WTC11 (cell line): ENCODE data around the gene OR52H1.

Experiments
- ATF3 ChIP-seq: sonication (generic); formaldehyde crosslinking; conservative IDR thresholded peaks from 2 replicates; pipeline ENCODE4 v1.8.1; 2022; ENCODE audit warnings: mild to moderate bottlenecking, missing genetic modification reagents
- CREB1 ChIP-seq: sonication (generic); formaldehyde crosslinking; IDR thresholded peaks from 2 replicates; pipeline ENCODE4 v1.8.0; 2023; ENCODE audit warnings: mild to moderate bottlenecking, missing genetic modification reagents
- FOXJ3 ChIP-seq: sonication (generic); formaldehyde crosslinking; IDR thresholded peaks from 2 replicates; pipeline ENCODE4 v1.9.0; 2021; ENCODE audit warnings: missing genetic modification reagents, mild to moderate bottlenecking, borderline replicate concordance
- FOXP1 ChIP-seq: sonication (generic); formaldehyde crosslinking; IDR thresholded peaks from 2 replicates; pipeline ENCODE4 v1.8.0; 2022; ENCODE audit warnings: missing genetic modification reagents, mild to moderate bottlenecking, moderate library complexity, borderline replicate concordance
- JUN ChIP-seq: sonication (generic); formaldehyde crosslinking; IDR thresholded peaks from 2 replicates; pipeline ENCODE4 v1.8.0; 2023; ENCODE audit warnings: mild to moderate bottlenecking, missing genetic modification reagents
- RORB ChIP-seq: fragments of 250-450 bp; sonication (Bioruptor Pico); IDR thresholded peaks from 2 replicates; pipeline ENCODE4 v1.9.0; 2021; ENCODE audit warnings: mild to moderate bottlenecking
- ZNF232 ChIP-seq: sonication (generic); formaldehyde crosslinking; IDR thresholded peaks from 2 replicates; pipeline ENCODE4 v1.8.0; 2022; ENCODE audit warnings: mild to moderate bottlenecking, missing genetic modification reagents
- ZNF263 ChIP-seq: sonication (generic); formaldehyde crosslinking; IDR thresholded peaks from 2 replicates; pipeline ENCODE4 v1.8.1; 2022; ENCODE audit warnings: low read depth, mild to moderate bottlenecking, moderate library complexity, missing genetic modification reagents
- ZNF317 ChIP-seq: sonication (generic); formaldehyde crosslinking; IDR thresholded peaks from 2 replicates; pipeline ENCODE4 v1.8.1; 2023; ENCODE audit warnings: low read depth, mild to moderate bottlenecking, moderate library complexity, missing genetic modification reagents, borderline replicate concordance
- ZNF423 ChIP-seq: fragments of 250-450 bp; sonication (Bioruptor Pico); IDR thresholded peaks from 2 replicates; pipeline ENCODE4 v2.1.2; 2022; ENCODE audit warnings: mild to moderate bottlenecking, moderate library complexity
- TF ChIP-seq, protein P1 (sequence below): fragments of 200-600 bp; IDR thresholded peaks from 2 replicates; pipeline ENCODE4 v1.8.0; 2022; ENCODE audit warnings: antibody characterized with exemption
- TF ChIP-seq, protein P2 (sequence below): sonication (generic); formaldehyde crosslinking; IDR thresholded peaks from 2 replicates; pipeline ENCODE4 v1.8.1; 2022; ENCODE audit warnings: mild to moderate bottlenecking, missing genetic modification reagents, moderate library complexity, borderline replicate concordance

DNA sequence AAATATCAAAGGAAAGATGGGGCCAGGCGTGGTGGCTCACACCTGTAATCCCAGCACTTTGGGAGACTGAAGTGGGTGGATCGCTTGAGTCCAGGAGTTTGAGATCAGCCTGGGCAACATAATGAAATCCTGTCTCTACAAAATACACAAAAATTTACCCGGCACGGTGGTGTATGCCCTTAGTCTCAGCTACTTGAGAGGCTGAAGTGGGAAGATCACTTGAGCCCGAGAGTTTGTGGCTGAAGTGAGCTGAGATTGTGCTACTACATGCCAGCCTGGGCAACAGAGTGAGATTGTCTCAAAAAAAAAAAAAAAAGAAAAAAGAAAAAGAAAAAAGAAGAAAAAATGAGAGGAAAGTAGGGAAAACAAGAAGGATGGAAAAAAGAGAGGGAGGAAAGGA is 44.3 kb upstream of the OR52H1 start:
- TF ChIP-seq ATF3 (no peak), ZNF263 (CRISPR knock-in tag) (no peak), ZNF423 (no peak), ZNF232 (CRISPR knock-in tag) (no peak), CREB1 (no peak), FOXJ3 (CRISPR knock-in tag) (no peak), FOXP1 (CRISPR knock-in tag) (no peak), ZNF317 (CRISPR knock-in tag) (no peak), JUN (CRISPR knock-in tag) (no peak), RORB (CRISPR knock-in tag) (no peak)
- TF ChIP-seq, protein P1, sequence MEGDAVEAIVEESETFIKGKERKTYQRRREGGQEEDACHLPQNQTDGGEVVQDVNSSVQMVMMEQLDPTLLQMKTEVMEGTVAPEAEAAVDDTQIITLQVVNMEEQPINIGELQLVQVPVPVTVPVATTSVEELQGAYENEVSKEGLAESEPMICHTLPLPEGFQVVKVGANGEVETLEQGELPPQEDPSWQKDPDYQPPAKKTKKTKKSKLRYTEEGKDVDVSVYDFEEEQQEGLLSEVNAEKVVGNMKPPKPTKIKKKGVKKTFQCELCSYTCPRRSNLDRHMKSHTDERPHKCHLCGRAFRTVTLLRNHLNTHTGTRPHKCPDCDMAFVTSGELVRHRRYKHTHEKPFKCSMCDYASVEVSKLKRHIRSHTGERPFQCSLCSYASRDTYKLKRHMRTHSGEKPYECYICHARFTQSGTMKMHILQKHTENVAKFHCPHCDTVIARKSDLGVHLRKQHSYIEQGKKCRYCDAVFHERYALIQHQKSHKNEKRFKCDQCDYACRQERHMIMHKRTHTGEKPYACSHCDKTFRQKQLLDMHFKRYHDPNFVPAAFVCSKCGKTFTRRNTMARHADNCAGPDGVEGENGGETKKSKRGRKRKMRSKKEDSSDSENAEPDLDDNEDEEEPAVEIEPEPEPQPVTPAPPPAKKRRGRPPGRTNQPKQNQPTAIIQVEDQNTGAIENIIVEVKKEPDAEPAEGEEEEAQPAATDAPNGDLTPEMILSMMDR, result no peak
- TF ChIP-seq, protein P2, sequence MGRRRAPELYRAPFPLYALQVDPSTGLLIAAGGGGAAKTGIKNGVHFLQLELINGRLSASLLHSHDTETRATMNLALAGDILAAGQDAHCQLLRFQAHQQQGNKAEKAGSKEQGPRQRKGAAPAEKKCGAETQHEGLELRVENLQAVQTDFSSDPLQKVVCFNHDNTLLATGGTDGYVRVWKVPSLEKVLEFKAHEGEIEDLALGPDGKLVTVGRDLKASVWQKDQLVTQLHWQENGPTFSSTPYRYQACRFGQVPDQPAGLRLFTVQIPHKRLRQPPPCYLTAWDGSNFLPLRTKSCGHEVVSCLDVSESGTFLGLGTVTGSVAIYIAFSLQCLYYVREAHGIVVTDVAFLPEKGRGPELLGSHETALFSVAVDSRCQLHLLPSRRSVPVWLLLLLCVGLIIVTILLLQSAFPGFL (CRISPR knock-in tag), result no peak
